GM12874 (cell line): Measurements from ENCODE around the gene AGO3.

Experiments used
- CTCF ChIP-seq: IDR thresholded peaks from 2 replicates; pipeline ENCODE4 v1.5.1; 2011; ENCODE audit warnings: low read depth, mild to moderate bottlenecking, control low read depth, low read length, moderate library complexity; ENCODE audit not compliant: insufficient read depth

Gene AGO3

GRCh38 chr1:36085126-36085525 is 154.2 kb downstream of the AGO3 start:
- no peak for TF ChIP-seq CTCF

GRCh38 chr1:36085686-36086526 is 155.0 kb downstream of the AGO3 start:
- no peak for TF ChIP-seq CTCF

- TF ChIP-seq CTCF: no peak
These were observed 155.8 kb downstream of the AGO3 start for GRCh38 chr1:36086529-36087232.

GRCh38 chr1:36087233-36088123 is 156.6 kb downstream of the AGO3 start:
- 0 out of 2 replicates have a peak, but pooled peaks have one; percentile 16 for TF ChIP-seq CTCF

- TF ChIP-seq CTCF: no peak
These were observed 157.3 kb downstream of the AGO3 start for GRCh38 chr1:36088265-36088576.

GRCh38 chr1:36088577-36089392 is 157.9 kb downstream of the AGO3 start, which contains the start of gene ADPRS:
TSS of gene ADPRS (plus strand) at chr1:36088892. CDS start at chr1:36088905, 13 bp downstream.
- peak; percentile 100 for TF ChIP-seq CTCF
